Stimulated activated CD4-positive, alpha-beta T cell treated with anti-CD3 and anti-CD28 coated beads, Interleukin-1b, Interleukin-23, amount 100 ng/mL, for 1 hour (primary cell): ENCODE measurements around the gene NXPH1.
"Not testable (repeated sequence)": the region's sequence is repeated elsewhere in the genome, so short reads cannot be mapped to it uniquely, and the experiment has no call there.

Source experiments
- DNase-seq, 2 donors: peaks; one replicate each; pipeline ENCODE4 v3.0.0-alpha.2; 2020; ENCODE audit warnings: low read depth in 2 of 2

NXPH1 gene

GRCh38 chr7:8710124-8710523 lies 276.7 kb downstream of the NXPH1 start:
- DNase-seq, result no peak

- DNase-seq, result no peak
Measured at GRCh38 chr7:8714791-8715190, 281.4 kb downstream of the NXPH1 start.

- DNase-seq, result no peak
Measured at GRCh38 chr7:8719102-8719501, 285.7 kb downstream of the NXPH1 start.

- no peak for DNase-seq
Measured at GRCh38 chr7:8724080-8724718, 290.8 kb downstream of the NXPH1 start.

- not testable (repeated sequence) for DNase-seq
Measured at GRCh38 chr7:8731756-8732155, 298.3 kb downstream of the NXPH1 start.

GRCh38 chr7:8739837-8740236 lies 306.4 kb downstream of the NXPH1 start:
- DNase-seq, result no peak

- no peak for DNase-seq
Measured at GRCh38 chr7:8742837-8743236, 309.4 kb downstream of the NXPH1 start.

- no peak for DNase-seq
Measured at GRCh38 chr7:8747338-8747737, 313.9 kb downstream of the NXPH1 start.

GRCh38 chr7:8751557-8752231 lies 318.3 kb downstream of the NXPH1 start:
- DNase-seq, result no peak

- DNase-seq, result no peak
Measured at GRCh38 chr7:8753355-8753754, 319.9 kb downstream of the NXPH1 start.

GRCh38 chr7:8761731-8762130 lies 328.3 kb downstream of the NXPH1 start:
- DNase-seq, result no peak

GRCh38 chr7:8762803-8763202 lies 329.4 kb downstream of the NXPH1 start:
- DNase-seq, result no peak

- no peak for DNase-seq
Measured at GRCh38 chr7:8765374-8765773, 332.0 kb downstream of the NXPH1 start.

- DNase-seq, result no peak
Measured at GRCh38 chr7:8773518-8773917, 340.1 kb downstream of the NXPH1 start.

GRCh38 chr7:8778459-8778858 lies 345.1 kb downstream of the NXPH1 start:
- no peak for DNase-seq

- no peak for DNase-seq
Measured at GRCh38 chr7:8781166-8781565, 347.8 kb downstream of the NXPH1 start.

- no peak for DNase-seq
Measured at GRCh38 chr7:8783229-8783628, 349.8 kb downstream of the NXPH1 start.

- no peak for DNase-seq
Measured at GRCh38 chr7:8785081-8785480, 351.7 kb downstream of the NXPH1 start.

- DNase-seq, result no peak
Measured at GRCh38 chr7:8800986-8801385, 367.6 kb downstream of the NXPH1 start.
